ENCODE data around the gene ZNF343. TPM values are rescaled to one million over a fixed set of nuclear protein-coding genes. Genes with fewer than 3 reads are reported as not detected.

ZNF343 gene
- total RNA-seq, 3 donors from 2014 or later (not counting 1 experiment from before 2014, with no cell fraction given), result 8.1 to 12.3 (median 8.6) TPM

GRCh38 chr20:2446845-2447244 is 61.9 kb downstream of the ZNF343 start:
- Mint-ChIP-seq H3K27ac (no peak overlapping the region), H3K27me3 (ENCODE audit: low read depth in 2 of 2) (peaks cover 0 to 6% of the 10 kb centered on the region in 2 donors), H3K4me1 (peaks cover 13 to 19% of the 10 kb centered on the region in 2 donors), H3K4me3 (no peak overlapping the region), H3K36me3 (no peaks in the 10 kb centered on the region), H3K9me3 (peaks cover 0 to 2% of the 10 kb centered on the region in 2 donors)
- no peak for ATAC-seq
- WGBS (ENCODE audit: insufficient coverage), result 64% methylated on average over 4 of the region's 4 CpGs
- no peak for DNase-seq
- Histone ChIP-seq H3K9me3 (ENCODE audit: control insufficient read depth, insufficient read depth, low read length) (no peaks in the 10 kb centered on the region), H3K4me1 (ENCODE audit: control insufficient read depth, insufficient read depth, low read length) (no peaks in the 10 kb centered on the region), H3K27ac (ENCODE audit: low read length) (no peak overlapping the region), H3K4me3 (ENCODE audit: low read length) (no peak overlapping the region), H3K27me3 (ENCODE audit: control insufficient read depth, insufficient read depth, low read length) (no peaks in the 10 kb centered on the region), H3K36me3 (ENCODE audit: control insufficient read depth, insufficient read depth, low read length) (no peaks in the 10 kb centered on the region)
- intact Hi-C loops (cut with micrococcal nuclease), result no loop called here
- no peak for TF ChIP-seq CTCF (IDR thresholded peaks at IDR 0.05)

Other genes with a start within 250 kb of the ZNF343 start
- not detected for gene TGM3, start 212.9 kb downstream of the ZNF343 start, total RNA-seq
- gene TGM6, start 128.0 kb downstream of the ZNF343 start, total RNA-seq, result not detected
- 100 to 1,000 TPM; 160 to 174 (median 162) TPM for gene SNRPB, start 38.1 kb downstream of the ZNF343 start, total RNA-seq
- 1 to 10 TPM in 1 of 3 donors, under 1 TPM in 1, not detected in 1; 0.94 to 1.3 TPM for gene TMC2, start 27.7 kb upstream of the ZNF343 start, total RNA-seq
- 100 to 1,000 TPM; 169 to 216 (median 214) TPM for gene NOP56, start 143.7 kb upstream of the ZNF343 start, total RNA-seq
- gene IDH3B, start 155.3 kb upstream of the ZNF343 start, total RNA-seq, result 100 to 1,000 TPM; 149 to 161 (median 153) TPM
- gene EBF4, start 183.9 kb upstream of the ZNF343 start, total RNA-seq, result 10 to 100 TPM; 17.1 to 21.7 (median 20.4) TPM

All from natural killer cell (primary cell).